GM23338 (cell line): ENCODE results near the gene ADAMTS7. TPM values are rescaled to one million over a fixed set of nuclear protein-coding genes. Genes with fewer than 3 reads are reported as not detected.

Source experiments
- ATAC-seq: fragments of 200-7000 bp; cut with Tn5 transposase; 3 replicates; pipeline ENCODE4 v1.9.1; 2020
- DNase-seq: peaks from one replicate; pipeline ENCODE4 v3.0.0-alpha.2; 2015; ENCODE audit warnings: low spot score
- H2AFZ ChIP-seq: fragments of 200-600 bp; sonication (generic); 2 replicates; pipeline ENCODE4 v1.8.0; 2016; ENCODE audit warnings: antibody characterized with exemption, mild to moderate bottlenecking, moderate library complexity
- H3F3A ChIP-seq: fragments of 200-600 bp; sonication (generic); replicated peaks from 2 replicates; pipeline ENCODE4 v1.8.0; 2017; ENCODE audit warnings: antibody characterized with exemption, mixed run types, low read depth
- H3K27ac ChIP-seq: fragments of 200-600 bp; sonication (generic); 2 replicates; pipeline ENCODE4 v1.6.1; 2016; ENCODE audit warnings: low read depth
- H3K27me3 ChIP-seq: fragments of 200-600 bp; sonication (generic); 2 replicates; pipeline ENCODE4 v1.8.0; 2016; ENCODE audit warnings: mild to moderate bottlenecking, mixed run types, moderate library complexity; ENCODE audit not compliant: insufficient read depth
- H3K36me3 ChIP-seq: fragments of 200-600 bp; sonication (generic); 2 replicates; pipeline ENCODE4 v1.8.0; 2016; ENCODE audit warnings: mild to moderate bottlenecking; ENCODE audit not compliant: insufficient read depth
- H3K4me1 ChIP-seq: fragments of 200-600 bp; sonication (generic); 2 replicates; pipeline ENCODE4 v1.8.0; 2016; ENCODE audit warnings: mild to moderate bottlenecking, moderate library complexity; ENCODE audit not compliant: insufficient read depth
- H3K4me2 ChIP-seq: fragments of 200-600 bp; sonication (generic); 2 replicates; pipeline ENCODE4 v1.7.1; 2017; ENCODE audit warnings: mixed run types
- H3K4me3 ChIP-seq: fragments of 200-600 bp; sonication (generic); 2 replicates; pipeline ENCODE4 v1.6.1; 2016; ENCODE audit warnings: mixed run types
- H3K79me2 ChIP-seq: fragments of 200-600 bp; sonication (generic); replicated peaks from 2 replicates; pipeline ENCODE4 v1.8.0; 2017; ENCODE audit warnings: mild to moderate bottlenecking; ENCODE audit not compliant: insufficient read depth
- H3K9me2 ChIP-seq: fragments of 200-600 bp; sonication (generic); 2 replicates; pipeline ENCODE4 v1.8.0; 2017; ENCODE audit not compliant: insufficient read depth
- H4K20me1 ChIP-seq: fragments of 200-600 bp; sonication (generic); replicated peaks from 2 replicates; pipeline ENCODE4 v1.8.0; 2017; ENCODE audit warnings: mild to moderate bottlenecking; ENCODE audit not compliant: insufficient read depth
- H3K27ac Mint-ChIP-seq: 2 replicates; pipeline ENCODE4 v1.8.0; 2020; ENCODE audit warnings: inconsistent platforms, mild to moderate bottlenecking, moderate library complexity, mixed read lengths
- H3K27me3 Mint-ChIP-seq: 3 replicates; pipeline ENCODE4 v1.8.0; 2022; ENCODE audit warnings: low read depth, mild to moderate bottlenecking, moderate library complexity, mixed read lengths, inconsistent platforms; ENCODE audit not compliant: insufficient read depth, poor library complexity
- H3K36me3 Mint-ChIP-seq: 3 replicates; pipeline ENCODE4 v1.8.0; 2021; ENCODE audit warnings: low read depth, mild to moderate bottlenecking, inconsistent platforms, moderate library complexity, mixed read lengths
- H3K4me1 Mint-ChIP-seq: 3 replicates; pipeline ENCODE4 v1.8.0; 2020; ENCODE audit warnings: mild to moderate bottlenecking, inconsistent platforms, mixed read lengths
- H3K4me3 Mint-ChIP-seq: 3 replicates; pipeline ENCODE4 v1.8.0; 2021; ENCODE audit warnings: moderate library complexity, mild to moderate bottlenecking, inconsistent platforms, mixed read lengths
- H3K9me3 Mint-ChIP-seq: 3 replicates; pipeline ENCODE4 v1.8.0; 2020; ENCODE audit warnings: moderate library complexity, mild to moderate bottlenecking, inconsistent platforms, mixed read lengths
- CREB1 ChIP-seq: fragments of 250-450 bp; sonication (Bioruptor Pico); IDR thresholded peaks from 2 replicates; pipeline ENCODE4 v1.5.0; 2020; ENCODE audit warnings: low read depth, mild to moderate bottlenecking, moderate library complexity
- ETS1 ChIP-seq: IDR thresholded peaks from 2 replicates; pipeline ENCODE4 v1.6.1; 2016; ENCODE audit warnings: antibody characterized with exemption
- JUNB ChIP-seq: IDR thresholded peaks from one replicate; pipeline ENCODE4 v1.6.1; 2016; ENCODE audit warnings: antibody characterized with exemption; ENCODE audit not compliant: unreplicated experiment
- NANOG ChIP-seq: IDR thresholded peaks from 2 replicates; pipeline ENCODE4 v1.6.1; 2016; ENCODE audit warnings: antibody characterized with exemption, borderline replicate concordance
- REST ChIP-seq: IDR thresholded peaks from one replicate; pipeline ENCODE4 v1.6.1; 2018; ENCODE audit warnings: antibody characterized with exemption; ENCODE audit not compliant: unreplicated experiment
- STAT1 ChIP-seq: IDR thresholded peaks from one replicate; pipeline ENCODE4 v1.6.1; 2016; ENCODE audit warnings: antibody characterized with exemption; ENCODE audit not compliant: unreplicated experiment
- ZNF114 ChIP-seq: fragments of 250-450 bp; sonication (Bioruptor Pico); IDR thresholded peaks from 2 replicates; pipeline ENCODE4 v1.5.0; 2020; ENCODE audit warnings: mild to moderate bottlenecking, moderate library complexity
- polyA plus RNA-seq: library from polyadenylated mRNA; unstranded; fragments of >200 nt; fragmentation: Nextera tagmentation; extraction: Ambion mirVana; gene quantifications from 2 replicates; pipeline ENCODE4 v1.2.1, GENCODE V29; 2016
- total RNA-seq: library from RNA; depleted of rRNA; stranded (reverse); fragments of >200 nt; shearing (Covaris generic); gene quantifications from 2 replicates; pipeline ENCODE4 v1.2.3, GENCODE V29; 2014
- TF ChIP-seq, protein P1 (sequence below): fragments of 250-450 bp; sonication (Bioruptor Pico); IDR thresholded peaks from 2 replicates; pipeline ENCODE4 v1.5.0; 2020; ENCODE audit warnings: mild to moderate bottlenecking, moderate library complexity

ADAMTS7 gene
- total and polyA plus RNA-seq, 2 experiments from 2014 or later, result 11.6 to 52.7 TPM

GRCh38 chr15:78800806-78801205, 10.5 kb downstream of the ADAMTS7 start:
- H3K27me3 ChIP-seq, result no peaks in the 10 kb centered on the region
- 0 out of 2 replicates have a peak, but pooled peaks cover 6% of the 10 kb centered on the region for H3F3A ChIP-seq
- peaks cover 12% of the 10 kb centered on the region; the same call in 1 of the 3 replicates for H3K36me3 Mint-ChIP-seq
- H3K9me2 ChIP-seq, result no peaks in the 10 kb centered on the region
- no peaks in the 10 kb centered on the region for H3K9me3 Mint-ChIP-seq
- H3K36me3 ChIP-seq, result no peaks in the 10 kb centered on the region
- H2AFZ ChIP-seq, result no peak overlapping the region
- no peak for TF ChIP-seq NANOG
- TF ChIP-seq JUNB, result no peak
- TF ChIP-seq CREB1 (CRISPR knock-in tag), result no peak
- TF ChIP-seq, protein P1, sequence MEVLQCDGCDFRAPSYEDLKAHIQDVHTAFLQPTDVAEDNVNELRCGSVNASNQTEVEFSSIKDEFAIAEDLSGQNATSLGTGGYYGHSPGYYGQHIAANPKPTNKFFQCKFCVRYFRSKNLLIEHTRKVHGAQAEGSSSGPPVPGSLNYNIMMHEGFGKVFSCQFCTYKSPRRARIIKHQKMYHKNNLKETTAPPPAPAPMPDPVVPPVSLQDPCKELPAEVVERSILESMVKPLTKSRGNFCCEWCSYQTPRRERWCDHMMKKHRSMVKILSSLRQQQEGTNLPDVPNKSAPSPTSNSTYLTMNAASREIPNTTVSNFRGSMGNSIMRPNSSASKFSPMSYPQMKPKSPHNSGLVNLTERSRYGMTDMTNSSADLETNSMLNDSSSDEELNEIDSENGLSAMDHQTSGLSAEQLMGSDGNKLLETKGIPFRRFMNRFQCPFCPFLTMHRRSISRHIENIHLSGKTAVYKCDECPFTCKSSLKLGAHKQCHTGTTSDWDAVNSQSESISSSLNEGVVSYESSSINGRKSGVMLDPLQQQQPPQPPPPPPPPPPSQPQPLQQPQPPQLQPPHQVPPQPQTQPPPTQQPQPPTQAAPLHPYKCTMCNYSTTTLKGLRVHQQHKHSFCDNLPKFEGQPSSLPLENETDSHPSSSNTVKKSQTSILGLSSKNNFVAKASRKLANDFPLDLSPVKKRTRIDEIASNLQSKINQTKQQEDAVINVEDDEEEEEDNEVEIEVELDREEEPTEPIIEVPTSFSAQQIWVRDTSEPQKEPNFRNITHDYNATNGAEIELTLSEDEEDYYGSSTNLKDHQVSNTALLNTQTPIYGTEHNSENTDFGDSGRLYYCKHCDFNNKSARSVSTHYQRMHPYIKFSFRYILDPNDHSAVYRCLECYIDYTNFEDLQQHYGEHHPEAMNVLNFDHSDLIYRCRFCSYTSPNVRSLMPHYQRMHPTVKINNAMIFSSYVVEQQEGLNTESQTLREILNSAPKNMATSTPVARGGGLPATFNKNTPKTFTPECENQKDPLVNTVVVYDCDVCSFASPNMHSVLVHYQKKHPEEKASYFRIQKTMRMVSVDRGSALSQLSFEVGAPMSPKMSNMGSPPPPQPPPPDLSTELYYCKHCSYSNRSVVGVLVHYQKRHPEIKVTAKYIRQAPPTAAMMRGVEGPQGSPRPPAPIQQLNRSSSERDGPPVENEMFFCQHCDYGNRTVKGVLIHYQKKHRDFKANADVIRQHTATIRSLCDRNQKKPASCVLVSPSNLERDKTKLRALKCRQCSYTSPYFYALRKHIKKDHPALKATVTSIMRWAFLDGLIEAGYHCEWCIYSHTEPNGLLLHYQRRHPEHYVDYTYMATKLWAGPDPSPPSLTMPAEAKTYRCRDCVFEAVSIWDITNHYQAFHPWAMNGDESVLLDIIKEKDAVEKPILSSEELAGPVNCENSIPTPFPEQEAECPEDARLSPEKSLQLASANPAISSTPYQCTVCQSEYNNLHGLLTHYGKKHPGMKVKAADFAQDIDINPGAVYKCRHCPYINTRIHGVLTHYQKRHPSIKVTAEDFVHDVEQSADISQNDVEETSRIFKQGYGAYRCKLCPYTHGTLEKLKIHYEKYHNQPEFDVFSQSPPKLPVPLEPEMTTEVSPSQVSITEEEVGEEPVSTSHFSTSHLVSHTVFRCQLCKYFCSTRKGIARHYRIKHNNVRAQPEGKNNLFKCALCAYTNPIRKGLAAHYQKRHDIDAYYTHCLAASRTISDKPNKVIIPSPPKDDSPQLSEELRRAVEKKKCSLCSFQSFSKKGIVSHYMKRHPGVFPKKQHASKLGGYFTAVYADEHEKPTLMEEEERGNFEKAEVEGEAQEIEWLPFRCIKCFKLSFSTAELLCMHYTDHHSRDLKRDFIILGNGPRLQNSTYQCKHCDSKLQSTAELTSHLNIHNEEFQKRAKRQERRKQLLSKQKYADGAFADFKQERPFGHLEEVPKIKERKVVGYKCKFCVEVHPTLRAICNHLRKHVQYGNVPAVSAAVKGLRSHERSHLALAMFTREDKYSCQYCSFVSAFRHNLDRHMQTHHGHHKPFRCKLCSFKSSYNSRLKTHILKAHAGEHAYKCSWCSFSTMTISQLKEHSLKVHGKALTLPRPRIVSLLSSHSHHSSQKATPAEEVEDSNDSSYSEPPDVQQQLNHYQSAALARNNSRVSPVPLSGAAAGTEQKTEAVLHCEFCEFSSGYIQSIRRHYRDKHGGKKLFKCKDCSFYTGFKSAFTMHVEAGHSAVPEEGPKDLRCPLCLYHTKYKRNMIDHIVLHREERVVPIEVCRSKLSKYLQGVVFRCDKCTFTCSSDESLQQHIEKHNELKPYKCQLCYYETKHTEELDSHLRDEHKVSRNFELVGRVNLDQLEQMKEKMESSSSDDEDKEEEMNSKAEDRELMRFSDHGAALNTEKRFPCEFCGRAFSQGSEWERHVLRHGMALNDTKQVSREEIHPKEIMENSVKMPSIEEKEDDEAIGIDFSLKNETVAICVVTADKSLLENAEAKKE, result no peak
- no peak for TF ChIP-seq ETS1
- TF ChIP-seq REST, result no peak
- no peak for TF ChIP-seq ZNF114 (CRISPR knock-in tag)
- TF ChIP-seq STAT1, result no peak
- no peak for ATAC-seq
- peaks cover 4% of the 10 kb centered on the region; the same call in 1 of the 2 replicates for H3K79me2 ChIP-seq
- peak overlapping the region; percentile 46; the same call in 1 of the 2 replicates for H3K27ac Mint-ChIP-seq
- H3K4me2 ChIP-seq, result no peak overlapping the region
- H3K4me1 ChIP-seq, result peaks cover 8% of the 10 kb centered on the region; the same call in 1 of the 2 replicates
- H4K20me1 ChIP-seq, result peaks cover 5% of the 10 kb centered on the region; the same call in 1 of the 2 replicates
- peaks cover 5% of the 10 kb centered on the region for H3K27me3 Mint-ChIP-seq
- H3K4me3 Mint-ChIP-seq, result no peak overlapping the region
- H3K4me3 ChIP-seq, result no peak overlapping the region
- H3K4me1 Mint-ChIP-seq, result peaks cover 20% of the 10 kb centered on the region
- H3K27ac ChIP-seq, result no peak overlapping the region
- DNase-seq, result peak; percentile 37
